Lower leg skin (tissue), 4 donors: ENCODE measurements around the gene ATF7. TPM values are rescaled to one million over a fixed set of nuclear protein-coding genes. Genes with fewer than 3 reads are reported as not detected.

ENCODE experiments used
- DNase-seq, 2 donors: peaks; one replicate each; pipeline ENCODE4 v3.0.0-alpha.2; 2019; ENCODE audit warnings: low spot score in 2 of 2
- H3K4me3 ChIP-seq: fragments of 200-600 bp; sonication (generic); 2 replicates; pipeline ENCODE4 v1.5.1; 2017; ENCODE audit warnings: mild to moderate bottlenecking, low read depth; ENCODE audit not compliant: poor library complexity, severe bottlenecking
- CTCF ChIP-seq, 3 donors: fragments of 450-650 bp; IDR thresholded peaks; one replicate each; pipeline ENCODE4 v1.5.1; 2016; ENCODE audit warnings: antibody characterized with exemption in 3 of 3, mild to moderate bottlenecking in 3 of 3, moderate library complexity in 2 of 3
- POLR2A ChIP-seq, 2 donors: fragments of 450-650 bp; IDR thresholded peaks; one replicate each; pipeline ENCODE4 v1.6.1; 2016 to 2017; ENCODE audit warnings: antibody characterized with exemption in 2 of 2, mild to moderate bottlenecking in 1 of 2, moderate library complexity in 1 of 2
- WGBS, 2 donors: methylation state at CpG; one replicate each; pipeline ENCODE4 v1.1.5; 2018; 5-methylcytosine and 5-hydroxymethylcytosine counted together
- intact Hi-C: fragments of 100-400 bp; cut with DNase I; formaldehyde crosslinking; loops from one replicate; pipeline ENCODE4 v1.15.0; 2023; ENCODE audit warnings: low total_unique reads
- total RNA-seq, 4 donors: library from RNA; depleted of rRNA; stranded (reverse); fragments of >200 nt; gene quantifications; one replicate each; pipeline ENCODE4 v1.1.0, GENCODE V29; 2016

ATF7 gene
- total RNA-seq, 4 donors from 2014 or later, result 25.1 to 34.4 (median 29.0) TPM

DNA sequence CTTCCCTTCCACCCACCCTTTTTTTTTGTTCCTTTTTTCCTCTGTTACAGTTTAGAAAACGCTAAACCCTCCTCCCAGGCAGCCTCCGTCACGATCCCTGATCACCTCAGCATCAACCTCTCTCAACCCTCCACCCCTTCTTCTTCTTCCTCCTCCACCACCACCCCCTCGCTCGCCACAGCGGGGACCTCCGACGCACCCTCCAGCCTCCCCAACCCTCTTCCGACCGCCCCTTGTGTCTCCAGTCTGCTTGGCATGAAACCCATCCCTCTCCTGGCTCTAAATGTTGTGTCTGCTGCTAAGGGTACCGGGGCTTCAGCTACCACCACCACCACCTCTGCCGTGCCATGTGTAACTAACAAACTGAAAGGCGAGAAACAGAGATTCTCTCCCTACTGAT lies 151.4 kb downstream of the ATF7 start:
- no peak overlapping the region for H3K4me3 ChIP-seq
- 73 to 81% methylated on average over 13 of the region's 13 CpGs for WGBS, 2 donors
- DNase-seq, result no peak
- intact Hi-C loops, result no loop called here
- TF ChIP-seq CTCF (IDR thresholded peaks at IDR 0.05), result no peak
- no peak for TF ChIP-seq POLR2A (IDR thresholded peaks at IDR 0.05)

DNA sequence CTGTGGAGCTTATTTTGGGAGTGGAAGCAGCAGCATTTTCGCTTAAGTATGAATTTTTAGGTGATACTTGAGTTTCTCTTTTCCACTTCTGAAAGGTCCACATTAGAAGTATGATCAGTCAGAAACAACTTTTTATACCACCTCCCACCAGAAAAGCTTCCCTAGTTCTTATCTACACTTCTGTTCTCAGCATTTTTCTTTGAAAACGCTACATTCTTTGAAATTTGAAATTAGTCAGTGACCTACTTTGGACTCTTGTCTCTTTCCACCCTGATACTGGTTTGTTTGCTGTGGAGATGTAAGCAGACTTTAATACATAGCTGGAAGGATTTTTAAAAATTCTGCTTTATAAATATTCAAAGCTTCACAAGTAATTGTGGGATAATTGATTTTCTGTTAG lies 152.1 kb downstream of the ATF7 start:
- no peak for DNase-seq
- no peak overlapping the region for H3K4me3 ChIP-seq
- TF ChIP-seq POLR2A (IDR thresholded peaks at IDR 0.05) (no peak), CTCF (IDR thresholded peaks at IDR 0.05) (no peak)
- 75 to 83% methylated on average over 2 of the region's 2 CpGs for WGBS, 2 donors
- intact Hi-C loops, result no loop called here

DNA sequence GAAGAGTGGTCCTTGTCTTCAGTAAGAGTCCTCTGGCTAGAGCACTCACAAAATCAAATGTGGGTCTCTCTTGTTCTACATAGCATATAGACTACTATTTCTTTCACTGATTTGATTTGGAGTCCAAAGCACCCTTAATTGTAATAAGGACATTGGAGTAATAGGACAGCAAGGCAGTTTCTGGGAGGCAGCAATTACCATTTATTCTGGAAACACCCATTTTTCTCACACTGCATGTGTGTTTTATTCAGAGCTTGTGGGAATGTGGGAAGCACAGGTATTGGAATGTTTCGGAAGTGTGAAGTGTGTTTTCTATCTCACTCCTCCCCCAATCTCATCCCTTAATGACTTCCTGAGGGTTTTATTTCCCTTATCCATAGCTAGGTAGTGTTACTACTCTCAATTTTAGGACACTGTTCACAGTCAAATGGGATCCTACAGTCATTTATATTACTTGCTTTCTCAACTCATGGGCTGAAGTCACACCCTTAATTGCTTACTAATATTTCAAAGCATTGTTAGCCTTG lies 154.1 kb downstream of the ATF7 start:
- WGBS, 2 donors, result 82 to 100% methylated on average over 1 of the region's 1 CpG
- intact Hi-C loops, result no loop called here

GRCh38 chr12:53468282-53468681 lies 157.9 kb downstream of the ATF7 start:
- no peak for TF ChIP-seq CTCF (IDR thresholded peaks at IDR 0.05)
- no peak for TF ChIP-seq POLR2A (IDR thresholded peaks at IDR 0.05)
- H3K4me3 ChIP-seq, result no peak overlapping the region
- whole genome bisulfite sequencing, 2 donors, result 80 to 86% methylated on average over 1 of the region's 1 CpG
- no peak for DNase-seq
- intact Hi-C loops, result loop anchor here (10.0 kb wide), 1 partner anchor 47 kb away; no protein-coding TSS in a partner anchor

More for the DNA sequence above, 154.1 kb downstream of the ATF7 start:
- H3K4me3 ChIP-seq, result no peak overlapping the region
- no peak for TF ChIP-seq CTCF (IDR thresholded peaks at IDR 0.05)
- TF ChIP-seq POLR2A (IDR thresholded peaks at IDR 0.05), result no peak
- no peak for DNase-seq

DNA sequence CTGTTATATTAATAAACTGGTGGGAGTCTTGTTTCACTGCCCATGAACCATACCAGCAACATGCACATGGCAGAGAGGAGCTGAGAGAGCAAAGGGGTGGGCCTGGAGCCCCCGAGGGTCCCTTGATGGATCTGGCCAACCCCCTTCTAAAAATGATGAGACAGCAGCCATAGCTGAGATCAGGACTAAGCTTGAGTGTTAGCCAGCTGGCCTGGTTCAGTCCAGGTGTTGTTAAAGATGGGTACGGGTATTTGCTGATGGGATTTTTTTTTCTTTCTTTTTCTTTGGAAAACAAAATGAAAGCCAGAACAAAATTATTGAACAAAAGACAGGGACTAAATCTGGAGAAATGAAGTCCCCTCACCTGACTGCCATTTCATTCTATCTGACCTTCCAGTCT lies 158.3 kb downstream of the ATF7 start:
- WGBS, 2 donors, result 70 to 74% methylated on average over 2 of the region's 2 CpGs
- no peak for TF ChIP-seq POLR2A (IDR thresholded peaks at IDR 0.05)
- TF ChIP-seq CTCF (IDR thresholded peaks at IDR 0.05), result no peak
- DNase-seq, result no peak
- intact Hi-C loops, result loop anchor here (10.0 kb wide), 1 partner anchor 47 kb away; no protein-coding TSS in a partner anchor
- H3K4me3 ChIP-seq, result no peak overlapping the region

DNA sequence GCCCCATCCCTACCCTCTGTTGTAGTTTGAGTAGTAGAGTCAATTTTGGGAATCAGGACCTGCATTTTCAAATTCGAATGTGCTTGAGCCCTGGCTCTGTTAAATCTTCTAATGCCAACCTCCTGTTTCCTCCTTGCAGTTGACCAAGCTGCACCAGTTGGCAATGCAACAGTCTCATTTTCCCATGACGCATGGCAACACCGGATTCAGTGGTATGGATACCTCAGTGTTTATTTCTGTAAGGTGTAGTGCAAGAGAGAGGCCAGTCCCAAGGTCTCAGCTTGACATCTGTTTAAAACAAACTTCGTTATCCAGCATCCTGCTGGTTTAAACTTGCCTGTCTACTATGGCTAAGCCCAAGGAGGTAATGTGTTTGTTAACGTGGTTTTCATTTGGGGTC lies 159.1 kb downstream of the ATF7 start:
- 71 to 72% methylated on average over 5 of the region's 5 CpGs for WGBS, 2 donors
- H3K4me3 ChIP-seq, result no peak overlapping the region
- intact Hi-C loops, result loop anchor here (10.0 kb wide), 1 partner anchor 48 kb away; no protein-coding TSS in a partner anchor
- no peak for DNase-seq
- TF ChIP-seq POLR2A (IDR thresholded peaks at IDR 0.05) (no peak), CTCF (IDR thresholded peaks at IDR 0.05) (no peak)
